ENCODE data around the gene DNAJA4.

DNA sequence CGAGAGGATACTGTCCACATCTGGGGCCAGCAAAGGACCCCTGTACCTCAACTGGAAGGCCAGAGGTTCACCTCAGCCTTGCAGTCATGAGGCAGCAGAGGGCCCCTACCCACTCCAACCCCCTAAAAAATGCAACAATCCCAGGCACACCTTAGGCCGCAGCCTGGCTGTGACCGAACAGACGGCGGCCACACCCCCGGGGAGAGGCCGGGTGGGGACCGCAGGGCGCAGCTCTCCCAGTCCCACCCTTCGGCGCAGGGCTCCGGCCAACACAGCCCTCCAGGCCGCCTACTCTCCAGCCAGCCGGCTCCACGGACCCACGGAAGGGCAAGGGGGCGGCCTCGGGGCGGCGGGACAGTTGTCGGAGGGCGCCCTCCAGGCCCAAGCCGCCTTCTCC is 457 bp upstream of the DNAJA4 start:
- TF ChIP-seq, protein P1, sequence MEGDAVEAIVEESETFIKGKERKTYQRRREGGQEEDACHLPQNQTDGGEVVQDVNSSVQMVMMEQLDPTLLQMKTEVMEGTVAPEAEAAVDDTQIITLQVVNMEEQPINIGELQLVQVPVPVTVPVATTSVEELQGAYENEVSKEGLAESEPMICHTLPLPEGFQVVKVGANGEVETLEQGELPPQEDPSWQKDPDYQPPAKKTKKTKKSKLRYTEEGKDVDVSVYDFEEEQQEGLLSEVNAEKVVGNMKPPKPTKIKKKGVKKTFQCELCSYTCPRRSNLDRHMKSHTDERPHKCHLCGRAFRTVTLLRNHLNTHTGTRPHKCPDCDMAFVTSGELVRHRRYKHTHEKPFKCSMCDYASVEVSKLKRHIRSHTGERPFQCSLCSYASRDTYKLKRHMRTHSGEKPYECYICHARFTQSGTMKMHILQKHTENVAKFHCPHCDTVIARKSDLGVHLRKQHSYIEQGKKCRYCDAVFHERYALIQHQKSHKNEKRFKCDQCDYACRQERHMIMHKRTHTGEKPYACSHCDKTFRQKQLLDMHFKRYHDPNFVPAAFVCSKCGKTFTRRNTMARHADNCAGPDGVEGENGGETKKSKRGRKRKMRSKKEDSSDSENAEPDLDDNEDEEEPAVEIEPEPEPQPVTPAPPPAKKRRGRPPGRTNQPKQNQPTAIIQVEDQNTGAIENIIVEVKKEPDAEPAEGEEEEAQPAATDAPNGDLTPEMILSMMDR (IDR thresholded peaks at IDR 0.05; ENCODE audit: poor library complexity, severe bottlenecking), result no peak
- TF ChIP-seq EP300 (conservative IDR thresholded peaks at IDR 0.05; ENCODE audit: poor library complexity, severe bottlenecking), result no peak

Measured in neural cell (in vitro differentiated cells).